Activated CD4-positive, alpha-beta T cell treated with anti-CD3 and anti-CD28 coated beads, Interleukin-2, amount 50 U/mL, for 48 hours (primary cell): ENCODE measurements around the gene GASK1A.

ENCODE experiments used
- DNase-seq, 2 experiments: peaks; one replicate each; pipeline ENCODE4 v3.0.0-alpha.2; 2020

Gene GASK1A

DNA sequence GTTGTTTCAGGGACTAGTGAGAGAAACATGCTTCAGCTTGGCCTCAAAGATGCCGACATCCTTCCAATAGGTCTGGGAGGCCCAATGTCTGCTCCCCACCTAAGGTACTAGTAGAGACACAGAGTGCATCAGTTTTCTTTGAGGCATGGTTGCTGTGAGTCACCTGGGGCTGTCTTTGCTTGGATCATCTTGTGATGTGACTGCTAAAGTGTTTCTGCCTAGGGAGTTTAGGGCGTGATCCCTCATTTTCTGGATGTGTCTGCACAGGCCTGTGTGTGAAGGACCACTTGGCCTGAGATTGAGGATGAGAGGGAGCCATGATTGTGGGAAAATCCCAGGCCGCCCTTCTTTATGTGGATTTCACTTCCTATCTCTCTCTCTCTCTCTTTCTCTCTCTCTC, 4.8 kb downstream of the GASK1A start:
- DNase-seq: no peak

DNA sequence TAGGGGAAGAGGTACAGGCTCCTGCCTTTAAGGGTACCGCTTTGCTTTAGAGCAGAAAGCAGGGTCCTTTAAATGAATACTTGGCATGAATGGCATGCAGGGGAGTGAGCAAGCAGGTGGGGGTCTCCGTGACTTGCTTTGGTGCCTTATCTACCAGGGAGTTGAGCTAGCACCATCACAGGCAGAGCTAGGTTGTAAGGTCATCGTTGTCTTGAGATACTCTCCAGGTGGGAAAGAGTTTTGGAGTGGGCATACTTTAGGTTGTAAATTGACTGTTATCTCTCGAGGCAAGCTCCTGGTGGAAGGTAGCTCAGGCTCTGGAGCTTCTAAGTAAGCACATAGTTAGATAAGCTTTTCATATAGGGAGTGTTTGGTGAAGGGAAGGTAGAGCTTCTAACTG, 5.6 kb downstream of the GASK1A start:
- no peak for DNase-seq

DNA sequence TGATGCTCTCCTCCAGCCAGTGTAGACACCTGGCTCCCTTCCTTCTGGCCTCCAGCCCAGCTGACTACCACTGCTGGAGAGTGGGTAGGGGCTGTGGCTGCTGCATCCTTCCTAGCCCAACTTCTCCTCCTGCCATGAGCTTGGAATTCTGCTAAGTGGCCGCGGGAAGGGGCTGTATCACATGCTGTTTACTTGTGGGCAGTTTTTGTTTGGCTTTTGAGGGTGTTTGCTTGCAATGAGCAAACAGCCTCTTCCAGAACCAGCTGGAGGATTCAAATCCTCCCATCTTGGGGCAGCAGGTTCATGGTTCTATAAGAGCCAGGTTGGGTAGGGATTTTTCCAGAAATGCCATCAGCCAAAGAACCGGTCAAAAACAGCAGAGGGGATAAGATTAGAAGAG, 9.0 kb downstream of the GASK1A start:
- no peak for DNase-seq

DNA sequence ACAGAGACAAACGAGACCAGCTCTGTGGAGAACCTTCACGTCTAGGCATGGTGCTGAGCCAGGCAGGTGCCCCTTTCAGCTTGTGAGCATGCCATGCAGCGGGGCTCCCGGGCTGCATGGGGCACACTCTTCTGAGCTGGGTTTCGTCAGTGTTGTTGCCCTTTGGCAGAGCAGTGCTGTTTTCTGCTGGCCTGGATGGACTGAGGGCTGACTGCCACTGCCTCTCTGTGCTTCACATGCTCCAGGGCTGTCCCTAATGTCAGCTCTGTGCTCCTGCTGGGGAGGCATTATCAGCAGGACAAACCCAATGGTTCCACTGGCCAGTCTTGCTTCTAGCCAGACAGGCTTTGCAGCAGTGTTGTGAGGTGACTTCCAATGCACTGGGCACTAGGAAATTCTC, 9.5 kb downstream of the GASK1A start:
- DNase-seq: no peak

DNA sequence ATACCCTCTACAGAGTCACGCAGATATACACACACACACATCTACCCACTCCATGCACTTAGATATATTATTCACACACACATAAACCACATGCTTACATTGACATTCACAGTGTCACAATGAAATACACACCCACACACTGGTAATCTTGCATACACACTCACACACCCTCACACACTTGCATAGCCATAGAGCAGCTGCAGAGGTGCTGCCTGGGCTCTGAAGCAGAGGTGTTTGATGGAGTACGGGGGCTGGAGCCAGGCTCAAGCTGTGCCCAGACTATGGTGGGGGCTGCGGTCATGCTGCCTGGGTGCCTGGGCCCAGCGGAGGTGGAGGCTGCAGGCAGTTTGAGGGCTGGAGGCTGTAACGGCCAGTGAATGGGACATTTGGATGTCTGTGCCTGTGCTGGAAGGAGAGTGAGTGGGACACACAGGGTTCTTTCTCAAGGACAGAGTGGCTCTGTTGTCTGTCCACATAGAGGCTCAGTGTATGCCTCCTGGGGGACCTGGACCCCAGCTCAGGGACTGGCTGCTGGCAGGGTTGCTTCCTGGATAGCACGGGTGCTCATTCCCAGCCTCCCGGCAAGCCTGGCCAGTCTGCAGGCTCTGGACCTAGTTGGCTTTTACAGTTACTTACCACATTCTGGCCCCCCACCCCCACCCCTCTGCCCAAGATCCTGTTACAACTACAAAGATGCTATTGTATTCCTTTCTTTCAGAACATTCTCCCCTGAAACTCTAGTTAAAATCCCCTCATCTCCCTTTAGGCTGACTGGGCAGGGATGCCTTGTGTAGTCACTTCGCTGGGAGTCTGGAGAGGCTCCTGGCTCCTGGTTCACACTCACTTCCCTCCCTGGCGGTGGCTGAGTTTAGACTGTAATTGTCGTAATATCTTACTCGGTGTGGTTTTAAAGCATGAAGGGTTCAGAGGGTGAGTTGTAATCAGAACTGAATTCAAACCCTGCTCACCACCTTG, 12.5 kb downstream of the GASK1A start:
- no peak for DNase-seq

DNA sequence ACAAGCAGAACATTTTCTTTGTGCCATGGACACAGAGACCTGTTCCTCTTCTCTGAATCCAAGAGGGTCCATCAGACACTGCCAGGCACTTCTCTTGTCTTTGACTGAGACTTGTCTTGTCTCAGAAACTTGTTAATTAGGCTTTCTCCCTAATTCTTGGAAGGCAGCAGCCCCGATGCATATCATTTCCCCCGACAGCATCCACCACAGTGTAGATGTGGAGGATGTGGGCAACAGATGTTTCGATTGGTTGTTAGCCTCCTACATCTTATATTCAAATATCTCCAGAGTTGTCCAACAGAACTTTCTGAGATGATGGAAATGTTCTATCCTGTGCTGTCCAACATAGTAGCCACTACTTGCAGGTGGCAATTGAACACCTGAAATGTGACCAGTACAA, 15.5 kb downstream of the GASK1A start:
- DNase-seq: no peak

DNA sequence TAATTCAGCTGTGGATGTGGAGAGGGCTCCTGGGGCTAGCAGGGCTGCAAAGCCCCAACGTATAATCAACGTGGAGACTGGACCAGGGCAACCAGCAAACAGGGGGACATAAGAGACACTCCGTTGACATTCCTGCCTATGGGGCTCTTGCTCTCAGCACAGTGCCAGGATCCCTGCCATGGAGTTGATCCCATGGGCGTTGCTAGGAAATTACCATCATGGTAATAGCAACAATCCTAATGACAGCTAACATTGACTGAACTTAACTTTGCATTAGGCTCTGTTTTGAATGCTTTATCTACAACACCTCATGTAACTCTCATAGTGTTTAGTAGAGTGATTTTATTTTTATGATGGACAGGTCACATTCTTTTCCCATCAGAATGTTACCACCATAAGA, 16.9 kb downstream of the GASK1A start:
- no peak for DNase-seq

DNA sequence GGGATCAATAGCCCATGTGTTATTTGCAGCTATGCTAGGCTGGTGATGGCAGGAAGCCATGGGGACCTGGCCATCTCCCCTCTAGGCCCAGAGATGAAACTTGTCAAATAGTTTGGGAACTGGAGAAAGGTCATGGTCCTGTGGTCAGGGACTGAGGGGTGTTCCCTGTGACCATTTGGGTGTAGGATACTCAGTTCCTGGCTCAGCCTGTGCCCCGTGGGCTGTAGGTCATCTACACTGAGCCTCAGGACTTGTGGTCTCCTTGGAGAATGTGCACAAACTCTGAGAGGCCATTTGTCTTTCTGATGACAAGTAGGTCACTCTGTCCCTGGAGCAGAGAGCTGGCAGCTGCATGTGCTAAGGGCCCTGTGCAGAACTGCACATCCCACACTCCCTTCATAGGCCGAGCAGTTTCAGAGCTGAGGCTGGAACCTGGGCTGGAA, 17.5 kb downstream of the GASK1A start:
- DNase-seq: no peak

DNA sequence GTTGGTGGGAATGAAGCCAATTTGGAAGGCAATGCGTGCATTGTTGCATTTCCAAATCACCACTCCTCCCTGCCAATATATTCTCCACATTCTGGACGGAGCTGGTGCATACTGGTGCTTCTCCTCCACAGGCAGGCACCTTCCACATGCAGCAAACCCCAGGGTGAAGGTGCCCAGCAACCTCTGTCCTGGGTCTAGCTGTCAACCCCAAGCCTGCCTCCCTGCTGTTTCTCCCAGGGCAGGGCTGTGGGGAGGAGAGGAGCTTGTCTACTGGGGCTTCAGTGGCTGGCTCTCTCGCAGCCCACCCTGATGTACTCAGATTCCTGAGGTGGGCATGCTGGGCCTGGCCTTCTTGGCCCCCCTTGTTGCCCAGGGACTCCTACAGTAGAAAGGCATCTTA, 20.1 kb downstream of the GASK1A start:
- DNase-seq: no peak

DNA sequence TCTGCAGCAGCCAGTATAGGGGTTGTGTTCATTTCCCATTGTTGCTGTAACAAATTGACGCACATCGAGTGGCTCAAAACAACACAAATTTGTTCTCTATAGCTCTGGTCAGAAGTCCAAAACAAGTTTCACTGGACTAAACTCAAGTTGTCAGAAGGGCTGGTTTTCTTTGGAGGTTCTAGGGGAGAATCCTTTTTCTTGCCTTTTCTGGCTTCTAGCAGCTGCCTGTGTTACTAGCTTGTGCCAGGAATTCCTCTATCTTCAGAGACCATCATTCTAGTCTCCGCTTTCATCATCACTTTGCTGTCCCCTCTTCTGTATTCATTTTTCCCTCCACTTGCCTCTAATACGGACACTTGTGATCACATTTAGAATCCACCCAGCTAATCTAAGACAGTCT, 20.5 kb downstream of the GASK1A start:
- no peak for DNase-seq

DNA sequence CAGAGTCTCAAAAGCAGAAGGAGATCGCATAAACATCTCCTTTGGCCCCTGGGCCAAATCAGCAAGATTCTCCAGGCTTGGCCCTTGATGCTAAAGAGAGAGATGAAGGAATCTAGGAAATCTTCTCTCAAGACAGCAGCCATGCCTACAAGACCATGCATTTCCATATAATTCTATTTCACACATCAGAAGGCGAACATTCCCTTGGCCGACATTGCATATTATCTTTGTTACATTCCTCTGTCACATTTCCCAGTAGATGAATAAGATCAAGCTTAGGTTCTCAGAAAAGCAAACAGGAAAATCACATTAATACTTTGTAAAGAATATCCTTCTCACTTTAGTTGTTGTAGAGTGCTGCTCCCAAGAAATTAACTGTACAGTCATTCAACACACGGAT, 21.3 kb downstream of the GASK1A start:
- no peak for DNase-seq

DNA sequence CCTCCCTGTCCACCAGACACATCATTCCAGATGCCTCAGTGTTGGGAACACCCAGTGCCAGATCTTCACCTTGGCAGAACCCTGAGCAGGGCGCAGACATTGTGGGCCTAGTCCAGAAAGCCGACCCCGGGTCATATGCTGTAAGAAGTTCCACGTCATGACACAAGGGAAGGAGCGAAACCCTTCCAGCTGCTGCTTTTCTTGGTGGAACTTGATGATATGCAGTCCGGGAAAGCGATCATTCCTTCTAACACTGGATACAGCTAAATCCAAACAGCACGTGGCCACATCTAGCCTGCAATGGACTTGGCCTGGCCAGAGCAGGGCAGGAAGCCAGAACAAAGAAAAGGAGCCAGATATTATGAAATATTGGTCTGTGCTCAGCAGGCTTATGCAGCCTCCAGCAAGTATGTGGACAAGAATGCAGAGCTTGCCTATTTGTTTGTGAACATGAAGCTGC, 22.0 kb downstream of the GASK1A start:
- DNase-seq: no peak

DNA sequence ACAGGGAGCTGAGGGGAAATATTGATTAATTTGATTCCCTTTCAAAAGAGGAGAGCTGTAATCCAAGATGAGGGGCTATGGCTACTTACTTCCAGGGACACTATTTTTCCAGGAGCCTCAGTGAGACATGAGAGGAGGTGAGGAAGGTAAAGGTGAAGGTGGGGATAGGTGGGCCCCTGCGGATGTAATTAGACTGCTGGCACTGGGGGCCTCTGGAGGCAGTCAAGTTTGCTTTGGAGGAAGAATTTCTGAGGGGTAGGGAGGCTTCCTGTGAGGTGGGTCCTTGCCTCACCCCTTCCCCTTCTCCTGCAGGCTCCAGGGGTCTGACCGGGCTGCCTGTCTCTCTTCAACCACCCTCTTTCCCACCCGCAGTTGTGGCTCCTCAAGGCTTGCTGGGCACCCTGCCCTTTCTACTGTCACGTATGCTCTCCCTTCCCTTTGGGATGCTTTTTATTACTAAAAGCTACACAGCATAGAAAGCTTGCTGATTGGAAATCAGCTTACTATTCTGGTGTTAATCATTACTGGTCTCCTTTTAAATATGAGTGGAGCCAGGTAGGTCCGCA, 22.5 kb downstream of the GASK1A start:
- no peak for DNase-seq

DNA sequence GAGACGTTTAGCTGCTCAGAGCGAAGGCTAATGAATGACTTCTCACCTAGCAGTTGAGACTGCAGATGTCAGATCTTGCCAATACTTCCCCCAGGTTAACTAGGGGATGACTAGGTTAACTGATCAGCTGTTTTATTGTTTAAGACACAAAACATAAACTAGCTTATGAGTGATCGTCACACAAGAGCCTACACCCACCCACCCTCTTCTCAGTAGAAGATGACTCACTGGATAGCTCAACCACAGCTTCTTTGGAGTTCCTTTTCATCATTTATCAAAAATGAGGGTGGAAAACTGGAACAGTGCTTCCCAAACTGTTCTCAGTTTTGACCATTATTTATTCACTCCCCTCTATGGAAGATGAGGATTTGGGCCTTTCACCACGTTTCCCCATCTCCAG, 25.2 kb downstream of the GASK1A start:
- DNase-seq: no peak

DNA sequence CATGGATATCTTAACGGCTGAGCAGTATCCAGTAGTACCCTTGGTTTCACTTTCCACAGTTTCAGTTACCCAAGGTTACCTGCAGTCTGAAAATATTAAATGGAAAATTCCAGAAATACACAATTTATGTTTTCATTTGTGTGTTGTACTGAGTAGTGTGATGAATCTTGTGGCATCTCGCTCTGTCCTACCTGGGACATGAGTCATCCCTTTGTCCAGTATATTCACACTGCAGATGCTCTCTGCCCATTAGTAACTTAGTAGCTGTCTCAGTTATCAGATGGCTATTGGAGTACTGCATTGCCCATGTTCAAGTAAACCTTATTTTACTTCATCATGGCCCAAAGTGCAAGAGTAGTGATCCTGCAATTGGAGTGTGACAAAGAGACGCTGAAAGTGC, 26.1 kb downstream of the GASK1A start:
- DNase-seq: no peak

DNA sequence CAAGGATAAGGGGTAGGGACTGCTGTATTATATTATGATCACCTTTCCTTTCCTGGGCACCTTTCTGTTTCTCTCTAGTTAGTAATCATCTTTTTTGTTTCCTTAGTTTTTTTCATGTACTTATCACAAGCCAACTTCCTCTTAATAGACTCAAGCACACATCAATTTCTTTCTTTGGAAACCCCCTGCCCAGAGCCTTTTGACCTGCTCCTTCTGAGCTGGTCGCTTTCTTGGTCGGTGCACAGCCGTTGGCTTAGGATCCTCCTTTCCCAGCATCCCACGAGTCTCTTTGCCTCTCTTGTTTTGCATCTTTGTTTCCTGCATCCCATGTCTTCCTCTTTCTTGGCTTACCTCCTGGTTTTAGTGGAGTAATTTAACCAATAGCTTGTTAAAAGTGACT, 26.9 kb downstream of the GASK1A start:
- no peak for DNase-seq

DNA sequence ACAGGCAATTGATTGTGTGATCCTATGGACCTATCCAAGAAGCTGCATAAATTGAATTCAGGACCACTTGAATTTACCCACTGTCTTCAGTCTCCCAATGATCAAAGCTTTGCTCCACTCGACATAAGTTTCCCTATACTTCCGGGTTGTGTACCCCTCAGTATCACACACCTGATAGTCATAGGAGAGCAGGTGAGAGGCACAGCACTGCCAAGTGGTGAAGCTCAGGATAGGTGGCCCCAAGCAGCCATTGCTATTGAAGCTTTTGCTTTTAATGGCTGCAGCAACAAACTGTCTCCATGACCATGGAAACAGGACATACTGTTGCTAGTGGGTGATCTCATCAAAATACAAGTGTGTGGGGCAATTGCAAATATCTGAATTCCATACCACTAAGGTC, 27.7 kb downstream of the GASK1A start:
- no peak for DNase-seq

DNA sequence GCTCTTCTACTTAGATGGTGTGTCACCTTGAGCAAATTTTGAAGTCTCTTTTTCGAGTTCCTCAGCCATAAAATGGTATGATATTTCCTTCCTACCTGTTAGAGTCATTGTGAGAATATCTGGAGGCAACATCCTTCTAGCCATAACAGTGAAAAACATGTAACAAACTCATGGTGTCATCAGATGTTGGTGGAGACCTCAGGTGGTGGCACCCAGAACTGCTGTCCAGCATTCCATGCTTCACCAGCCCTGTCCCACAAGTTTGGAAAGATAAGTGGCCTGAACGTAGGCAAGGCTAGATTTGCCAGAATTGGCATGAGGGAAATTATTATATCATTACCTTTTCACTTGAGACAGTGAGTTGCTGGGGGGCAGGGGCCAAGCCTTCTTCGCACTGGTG, 30.4 kb downstream of the GASK1A start:
- DNase-seq: no peak

DNA sequence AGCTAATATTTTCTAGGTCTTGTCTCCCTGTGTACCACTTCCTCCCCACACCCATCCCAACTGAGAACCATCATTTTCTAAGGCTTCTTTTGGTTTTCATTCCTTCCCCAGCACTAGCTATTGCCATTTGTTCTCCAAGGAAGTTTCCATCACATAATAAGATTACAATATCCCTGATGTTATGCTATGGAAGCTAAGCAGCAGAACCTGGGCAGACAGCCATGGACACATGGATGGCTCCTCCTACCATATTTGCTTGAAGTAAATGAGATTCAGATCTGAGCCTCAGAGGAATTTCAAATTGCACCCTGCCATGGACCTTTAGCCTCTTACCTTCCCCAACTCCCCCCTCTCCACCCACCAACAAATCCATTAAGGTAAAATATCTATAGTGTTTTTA, 31.5 kb downstream of the GASK1A start:
- no peak for DNase-seq

DNA sequence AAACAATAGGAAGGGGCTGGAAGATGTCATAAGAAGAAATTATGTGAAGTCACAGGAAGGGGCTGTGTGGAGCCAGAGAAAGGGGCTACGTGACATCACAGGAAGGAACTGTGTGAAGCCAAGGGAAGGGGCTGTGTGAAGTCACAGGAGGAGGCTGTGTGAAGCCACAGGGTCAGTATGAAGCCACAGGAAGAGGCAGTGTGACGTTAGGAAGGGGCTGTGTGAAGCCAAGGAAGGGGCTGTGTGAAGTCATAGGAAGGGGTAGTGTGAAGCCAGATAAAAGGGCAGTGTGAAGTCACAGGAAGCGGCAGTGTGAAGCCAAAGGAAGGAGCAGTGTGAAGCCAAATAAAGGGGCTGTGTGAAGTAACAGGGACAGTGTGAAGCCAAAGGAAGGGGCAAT, 32.5 kb downstream of the GASK1A start:
- DNase-seq: no peak

DNA sequence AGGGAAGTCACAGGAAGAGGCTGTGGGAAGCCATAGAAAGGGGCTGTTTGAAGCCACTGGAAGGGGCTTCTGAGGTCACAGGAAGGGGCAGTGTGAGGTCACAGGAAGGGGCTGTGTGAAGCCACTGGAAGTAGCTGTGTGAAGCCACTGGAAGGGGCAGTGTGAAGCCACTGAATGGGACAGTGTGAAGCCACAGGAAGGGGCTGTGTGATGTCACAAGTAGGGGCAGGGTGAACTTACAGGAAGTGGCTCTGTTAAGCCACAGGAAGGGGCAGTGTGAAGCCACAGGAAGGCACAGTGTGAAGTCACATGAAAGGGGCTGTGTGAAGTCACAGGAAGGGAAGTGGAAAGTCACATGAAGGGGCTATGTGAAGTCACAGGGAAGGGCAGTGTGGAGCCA, 33.1 kb downstream of the GASK1A start:
- DNase-seq: no peak

DNA sequence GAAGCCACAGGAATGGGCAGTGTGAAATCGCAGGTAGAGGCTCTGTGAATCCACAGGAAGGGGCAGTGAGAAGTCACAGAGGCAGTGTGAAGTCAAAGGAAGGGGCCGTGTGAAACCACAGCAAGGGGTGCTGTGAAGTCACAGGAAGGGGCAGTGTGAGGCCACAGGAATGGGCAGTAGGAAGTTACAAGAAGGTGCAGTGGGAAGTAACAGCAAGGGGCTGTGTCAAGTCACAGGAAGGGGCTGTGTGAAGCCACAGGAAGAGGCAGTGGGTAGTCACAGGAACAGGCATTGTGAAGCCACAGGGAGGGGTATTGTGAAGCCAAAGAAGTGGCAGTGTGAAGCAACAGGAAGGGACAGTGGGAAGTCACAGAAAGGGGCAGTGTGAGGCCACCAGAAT, 34.1 kb downstream of the GASK1A start:
- DNase-seq: no peak

DNA sequence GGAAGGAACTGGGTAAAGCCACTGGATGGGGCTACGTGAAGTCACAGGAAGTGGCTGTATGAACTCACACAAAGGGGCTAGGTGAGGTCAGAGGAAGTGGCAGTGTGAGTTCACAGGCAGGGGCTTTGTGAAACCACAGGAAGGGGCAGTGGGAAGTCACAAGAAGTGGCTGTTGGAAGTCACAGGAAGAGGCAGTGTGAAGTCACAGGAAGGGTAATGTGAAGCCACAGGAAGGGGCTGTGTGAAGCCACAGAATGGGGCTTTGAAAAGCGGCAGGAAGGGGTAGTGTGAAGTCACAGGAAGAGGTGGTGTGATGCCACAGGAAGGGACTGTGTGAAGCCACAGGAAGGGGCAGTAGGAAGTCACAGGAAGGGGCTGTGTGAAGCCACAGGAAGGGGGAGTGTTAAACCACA, 34.6 kb downstream of the GASK1A start:
- DNase-seq: no peak

DNA sequence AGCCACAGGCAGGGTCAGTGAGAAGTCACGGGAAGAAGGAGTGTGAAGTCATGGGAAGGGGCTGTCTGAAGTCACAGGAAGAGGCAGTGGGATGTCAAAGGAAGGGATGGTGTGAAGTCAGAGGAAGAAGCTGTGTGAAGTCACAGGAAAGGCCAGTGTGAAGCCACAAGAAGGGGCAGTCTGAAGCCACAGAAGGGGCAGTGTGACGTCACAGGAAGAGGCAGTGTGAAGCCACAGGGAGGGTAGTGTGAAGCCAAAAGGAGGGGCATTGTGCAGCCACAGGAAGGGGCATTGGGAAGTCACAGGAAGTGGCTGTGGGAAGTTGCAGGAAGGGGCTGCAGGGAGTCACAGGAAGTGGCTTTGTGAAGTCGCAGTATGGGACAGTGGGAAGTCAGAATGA, 35.1 kb downstream of the GASK1A start:
- no peak for DNase-seq

DNA sequence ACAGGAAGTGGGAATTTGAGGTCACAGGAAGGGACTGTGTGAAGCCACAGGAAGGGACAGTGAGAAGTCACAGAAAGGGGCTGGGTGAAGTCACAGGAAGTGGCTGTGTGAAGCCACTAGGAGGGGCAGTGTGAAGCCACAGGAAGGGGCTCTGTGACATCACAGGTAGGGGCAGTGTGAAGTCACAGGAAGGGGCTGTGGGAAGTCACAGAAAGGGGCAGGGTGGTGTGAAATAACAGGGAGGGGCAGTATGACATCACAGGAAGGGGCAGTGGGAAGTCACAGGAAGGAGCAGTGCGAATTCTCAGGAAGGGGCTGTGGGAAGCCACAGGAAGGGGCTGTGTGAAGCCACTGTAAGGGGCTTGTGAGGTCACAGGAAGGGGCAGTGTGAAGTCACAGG, 35.8 kb downstream of the GASK1A start:
- no peak for DNase-seq
